T-helper 1 cell treated with Interleukin-12 subunit alpha and Interleukin-12 subunit beta and Interleukin-4 antibody, amounts not matched to agents 30 ng/mL and 1 ng/mL, for 36 hours (primary cell): ENCODE results near the gene DNAAF5. TPM values are rescaled to one million over a fixed set of nuclear protein-coding genes. Genes with fewer than 3 reads are reported as not detected.
"Not testable (repeated sequence)": the region's sequence is repeated elsewhere in the genome, so short reads cannot be mapped to it uniquely, and the experiment has no call there.

Source experiments
- intact Hi-C: fragments of 100-400 bp; cut with micrococcal nuclease; formaldehyde crosslinking; loops from one replicate; pipeline ENCODE4 v1.15.1; 2024
- total RNA-seq: library from RNA; stranded (reverse); gene quantifications from 2 replicates; pipeline ENCODE4 v1.2.3, GENCODE V29; 2022

The DNAAF5 gene
- total RNA-seq, 1 donor from 2014 or later = 22.5 TPM

DNA sequence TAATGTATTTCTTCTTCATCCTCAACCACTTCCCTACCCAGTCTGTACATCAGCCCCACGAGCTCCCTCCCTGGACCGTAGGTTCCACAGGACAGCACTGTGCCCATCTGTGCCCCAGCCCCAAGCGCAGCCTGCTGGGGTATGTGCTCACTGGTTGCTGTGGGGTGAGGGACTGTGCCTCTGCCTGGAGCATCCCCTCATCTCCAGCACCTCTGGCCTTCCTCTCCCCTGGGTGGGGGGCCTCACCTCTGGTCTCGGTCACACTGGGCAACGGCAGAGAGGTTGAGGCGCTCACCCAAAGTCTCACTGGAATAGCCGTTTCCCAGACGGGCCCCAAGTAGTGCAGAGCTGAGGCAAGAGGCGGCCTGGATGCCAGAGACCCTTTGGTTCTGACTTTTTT, 2.1 kb downstream of the DNAAF5 start:
- intact Hi-C loops = loop anchor here (5.0 kb wide), 5 partner anchors 104 to 1829 kb away; partner anchors contain the start of genes BRAT1, IQCE and SUN1

DNA sequence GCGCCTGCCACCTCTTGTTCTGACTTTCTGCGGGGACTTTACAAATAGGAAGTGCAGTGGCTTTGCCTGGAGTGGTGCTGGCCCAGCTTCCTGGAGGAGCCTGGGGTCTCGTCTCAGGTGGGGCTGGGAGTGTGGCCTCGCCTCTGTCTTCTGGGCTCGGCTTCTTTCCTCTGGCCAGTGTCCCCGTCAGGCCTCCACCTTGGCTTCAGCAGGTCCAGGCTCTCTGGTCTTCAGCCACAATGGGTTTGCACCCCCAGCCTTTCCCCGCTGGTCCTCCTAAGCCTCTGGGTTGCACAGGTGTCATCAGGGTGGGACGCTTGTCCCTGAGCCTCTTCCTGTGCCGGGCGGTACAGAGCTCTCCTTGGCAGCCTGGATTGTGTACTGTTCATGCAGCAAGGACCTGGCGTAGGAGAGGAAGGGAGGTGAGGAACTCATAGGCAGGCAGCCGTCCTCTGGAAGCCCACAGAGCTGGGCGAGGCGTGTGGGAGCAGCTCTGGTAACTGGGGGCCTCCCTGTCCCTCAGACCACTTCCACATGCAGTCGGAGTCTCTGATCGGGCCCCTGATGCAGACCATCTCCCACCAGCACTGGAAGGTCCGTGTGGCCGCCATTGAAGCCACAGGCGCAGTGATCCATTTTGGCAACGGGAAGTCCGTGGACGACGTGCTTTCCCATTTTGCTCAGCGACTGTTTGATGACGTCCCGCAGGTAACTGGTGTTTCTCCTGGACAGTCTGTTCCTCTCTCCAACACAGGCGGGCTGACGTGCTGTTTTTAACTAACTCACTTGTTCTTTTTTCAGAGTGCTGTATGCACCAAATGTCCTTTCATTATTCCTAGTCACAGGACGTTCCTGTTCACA, 2.9 kb downstream of the DNAAF5 start:
- intact Hi-C loops = loop anchor here (5.0 kb wide), 5 partner anchors 103 to 1828 kb away; partner anchors contain the start of genes BRAT1, IQCE and SUN1

DNA sequence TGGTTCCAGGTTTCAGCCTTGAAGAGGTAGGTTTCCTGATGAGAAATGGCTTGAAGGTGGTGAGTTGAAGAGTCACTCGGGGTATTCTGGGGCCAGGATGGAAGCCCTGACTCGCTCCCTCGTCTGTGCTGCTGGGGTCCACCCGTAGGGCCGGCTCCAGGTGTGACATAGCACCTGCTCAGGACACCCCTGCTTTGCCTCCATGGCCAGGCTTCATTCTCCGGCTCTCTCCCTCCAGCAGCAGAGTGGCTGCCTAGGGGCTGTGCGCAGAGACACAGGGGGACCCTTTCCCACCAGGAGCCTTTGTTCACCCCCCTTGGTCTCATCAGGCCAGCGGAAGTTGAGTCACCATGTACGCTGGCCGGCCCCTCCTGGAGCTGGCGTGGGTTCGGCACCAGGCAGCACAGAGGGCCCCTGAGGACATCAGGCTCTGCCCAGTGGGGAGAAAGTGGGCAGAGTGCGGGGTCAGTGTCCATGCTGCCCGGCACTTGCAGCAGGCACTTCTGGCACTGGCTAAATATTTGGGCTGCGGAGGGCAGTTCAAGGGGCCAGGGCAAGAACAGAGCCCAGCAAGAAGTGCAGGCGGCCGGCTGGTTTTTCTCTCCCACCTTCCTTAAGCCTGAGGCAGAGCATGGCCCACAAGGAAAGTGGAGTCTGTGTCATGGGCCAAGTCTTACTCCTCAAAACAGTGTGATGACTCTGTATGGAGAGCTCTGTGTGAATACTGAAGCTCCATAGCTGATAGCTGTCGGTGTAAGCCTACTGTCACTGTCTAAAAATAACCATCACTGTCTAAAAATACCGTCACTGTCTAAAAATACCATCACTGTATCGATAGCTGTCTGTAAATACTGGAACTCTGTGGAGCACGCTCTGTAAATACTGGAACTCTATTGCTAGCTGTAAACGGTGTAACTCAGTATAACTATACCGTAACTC, 4.3 kb downstream of the DNAAF5 start:
- intact Hi-C loops = no loop called here

DNA sequence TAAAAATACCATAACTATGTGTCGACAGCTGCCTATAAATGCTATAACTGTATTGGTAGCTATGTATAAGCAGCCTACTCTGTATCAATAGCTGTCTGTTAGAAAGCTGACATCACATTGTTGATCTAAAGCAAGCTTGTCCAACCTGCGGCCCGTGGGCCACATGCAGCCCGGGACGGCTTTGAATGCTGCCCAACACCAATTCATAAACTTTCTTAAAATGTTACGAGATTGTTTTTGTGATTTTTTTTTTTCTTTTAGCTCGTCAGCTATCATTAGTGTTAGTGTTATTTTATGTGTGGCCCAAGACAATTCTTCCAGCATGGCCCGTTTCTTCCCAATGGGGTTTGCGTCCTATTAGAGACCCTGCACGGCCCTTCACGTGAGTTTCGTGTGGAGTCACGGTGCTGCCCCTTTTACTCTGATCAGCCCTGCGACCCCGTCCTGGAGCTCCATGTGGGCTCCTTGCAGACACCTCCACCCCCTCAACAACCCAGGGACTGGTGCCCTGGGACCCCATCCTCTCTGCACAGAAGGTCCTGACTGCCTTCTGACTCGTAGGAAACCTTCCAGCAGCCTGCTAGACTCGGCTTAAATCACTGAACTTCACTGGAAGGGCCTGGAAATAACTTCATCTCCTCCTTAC, 5.1 kb downstream of the DNAAF5 start:
- intact Hi-C loops = no loop called here

DNA sequence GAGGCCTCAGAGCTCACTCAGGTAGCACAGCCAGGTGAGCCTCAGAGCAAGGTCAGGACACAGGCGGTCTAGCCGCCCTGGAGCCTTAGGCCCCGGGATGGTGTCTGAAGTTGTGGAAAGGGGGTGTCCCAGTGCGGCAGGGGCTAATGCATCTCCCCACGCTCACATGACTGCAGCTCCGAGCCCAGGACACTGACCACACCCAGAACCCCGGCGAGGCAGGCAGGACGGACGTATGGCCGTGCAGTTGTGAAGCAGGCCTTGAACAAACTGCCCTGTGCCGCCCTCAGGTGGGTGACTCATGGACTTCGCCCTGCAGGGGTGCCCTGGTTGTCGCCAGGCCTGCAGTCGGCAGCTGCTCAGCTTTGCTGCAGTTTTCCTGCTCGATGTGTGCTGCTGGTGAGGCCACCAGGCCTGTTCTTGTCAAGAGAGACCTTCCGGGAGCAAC, 5.6 kb downstream of the DNAAF5 start:
- intact Hi-C loops = no loop called here

DNA sequence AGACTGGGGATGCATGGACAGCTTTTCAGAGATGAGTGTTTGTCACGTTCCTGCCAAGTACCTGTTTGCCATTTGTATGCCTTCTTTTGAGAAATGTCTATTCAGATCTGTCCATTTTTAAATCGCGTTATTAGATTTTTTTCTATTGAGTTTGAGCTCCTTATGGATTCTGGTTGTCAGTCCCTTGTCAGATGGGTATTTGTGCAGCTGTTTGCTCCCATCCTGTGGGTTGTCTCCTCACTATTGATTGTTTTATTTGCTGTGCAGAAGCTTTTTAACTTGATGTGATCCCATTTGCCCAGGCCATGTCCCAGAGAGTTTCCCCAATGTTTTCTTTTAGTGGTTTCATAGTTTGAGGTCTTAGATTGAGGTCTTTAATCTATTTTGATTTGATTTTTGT, 6.1 kb downstream of the DNAAF5 start:
- intact Hi-C loops = no loop called here

DNA sequence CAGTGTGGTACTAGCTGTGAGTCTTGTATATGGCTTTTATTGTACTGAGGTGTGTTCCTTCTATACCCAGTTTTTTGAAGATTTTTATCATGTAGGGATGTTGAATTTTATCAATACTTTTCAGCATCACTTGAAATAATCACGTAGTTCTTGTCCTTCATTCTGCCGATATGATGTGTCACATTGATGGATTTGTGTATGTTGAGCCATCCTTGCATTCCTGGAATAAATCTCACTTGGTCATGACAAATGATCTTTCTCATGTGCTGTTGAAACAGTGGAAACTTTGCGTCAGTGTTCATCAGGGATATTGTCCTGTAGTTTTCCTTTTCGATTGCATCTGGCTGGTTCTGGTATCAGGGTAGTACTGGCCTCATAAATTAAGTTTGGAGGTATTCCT, 7.7 kb downstream of the DNAAF5 start:
- intact Hi-C loops = no loop called here

DNA sequence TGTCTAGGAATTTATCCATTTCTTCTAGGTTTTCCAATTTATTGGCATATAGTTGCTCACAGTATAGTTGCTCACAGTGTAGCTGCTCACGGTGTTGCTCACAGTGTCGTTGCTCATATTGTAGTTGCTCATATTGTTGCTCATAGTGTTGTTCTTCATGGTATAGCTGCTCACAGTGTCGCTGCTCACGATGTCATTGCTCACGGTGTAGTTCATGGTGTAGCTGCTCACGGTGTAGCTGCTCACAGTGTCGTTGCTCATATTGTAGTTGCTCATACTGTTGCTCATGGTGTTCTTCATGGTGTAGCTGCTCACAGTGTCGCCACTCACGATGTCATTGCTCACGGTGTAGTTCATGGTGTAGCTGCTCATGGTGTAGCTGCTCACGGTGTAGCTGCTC, 8.3 kb downstream of the DNAAF5 start:
- intact Hi-C loops = no loop called here

DNA sequence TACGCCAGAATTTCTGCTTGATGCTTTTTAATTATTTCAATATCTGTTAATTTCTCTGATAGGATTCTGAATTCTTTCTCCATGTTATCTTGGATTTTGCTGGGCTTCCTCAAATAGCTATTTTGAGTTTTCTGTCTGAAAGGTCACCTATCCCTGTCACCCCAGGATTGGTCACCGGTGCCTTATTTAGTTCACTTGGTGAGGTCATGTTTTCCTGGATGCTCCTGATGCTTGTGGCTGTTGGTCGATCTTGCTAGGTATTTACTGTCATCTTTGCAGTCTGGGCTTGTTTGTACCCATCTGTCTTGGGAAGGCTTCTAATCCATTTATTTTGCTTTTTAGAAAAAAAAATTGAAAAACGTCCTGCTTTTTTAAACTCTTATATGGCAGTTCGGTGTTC, 11.7 kb downstream of the DNAAF5 start:
- intact Hi-C loops = no loop called here

DNA sequence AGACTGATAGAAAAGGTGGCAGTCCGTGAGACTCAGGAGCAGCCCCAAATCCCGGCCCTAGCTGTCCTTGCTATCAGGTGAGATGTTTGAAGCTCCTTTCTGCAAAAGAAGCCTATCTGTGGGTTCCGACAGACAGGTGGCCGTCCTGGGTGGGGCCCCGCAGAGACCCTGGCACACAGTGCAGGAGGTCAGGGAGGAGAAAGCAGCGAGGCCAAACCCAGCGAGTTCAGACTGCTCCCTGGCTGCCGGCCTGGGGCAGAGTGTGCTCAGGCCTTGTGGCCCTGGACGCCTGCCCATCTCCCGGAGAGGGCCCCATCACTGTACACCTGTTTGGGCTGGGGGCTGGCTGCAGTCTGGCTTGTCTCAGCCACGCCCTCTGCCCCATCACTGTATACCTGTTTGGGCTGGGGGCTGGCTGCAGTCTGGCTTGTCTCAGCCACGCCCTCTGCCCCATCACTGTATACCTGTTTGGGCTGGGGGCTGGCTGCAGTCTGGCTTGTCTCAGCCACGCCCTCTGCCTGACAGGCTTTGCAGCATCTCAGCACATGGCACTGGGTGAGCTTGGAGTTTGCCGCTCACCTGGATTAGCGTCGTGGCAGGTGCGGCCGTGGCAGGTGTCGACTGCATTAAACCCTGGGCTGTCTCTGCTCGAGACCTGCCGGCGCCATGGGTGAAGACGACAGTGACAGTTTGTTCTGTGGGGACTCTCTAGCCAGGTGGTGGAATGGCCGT, 12.4 kb downstream of the DNAAF5 start:
- intact Hi-C loops = no loop called here

DNA sequence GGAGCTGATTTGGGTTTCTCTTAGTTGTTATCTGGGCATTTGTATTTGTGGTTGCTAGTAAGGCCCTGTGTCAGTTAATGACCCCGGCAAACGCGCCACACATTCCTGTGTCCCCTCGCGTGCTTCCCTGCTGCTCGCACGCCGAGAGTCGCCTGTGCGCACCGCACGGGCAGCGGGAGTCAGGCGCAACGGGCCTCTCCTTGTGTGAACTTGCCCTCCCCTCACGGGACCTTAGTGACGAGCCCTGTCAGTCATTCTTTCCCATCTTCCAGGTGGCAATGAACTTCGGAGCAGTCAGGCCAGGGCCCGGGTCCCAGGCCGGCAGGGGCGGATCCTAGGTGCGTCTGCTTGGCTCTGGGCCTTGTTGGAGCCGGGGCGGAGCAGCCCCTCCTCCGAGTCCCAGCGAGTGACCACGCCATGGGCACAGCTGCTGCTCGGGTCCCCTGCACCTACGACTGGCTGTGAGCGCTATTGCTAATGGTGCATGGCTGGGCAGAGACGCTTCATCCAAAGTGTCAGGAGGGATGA, 13.0 kb downstream of the DNAAF5 start:
- intact Hi-C loops = no loop called here

DNA sequence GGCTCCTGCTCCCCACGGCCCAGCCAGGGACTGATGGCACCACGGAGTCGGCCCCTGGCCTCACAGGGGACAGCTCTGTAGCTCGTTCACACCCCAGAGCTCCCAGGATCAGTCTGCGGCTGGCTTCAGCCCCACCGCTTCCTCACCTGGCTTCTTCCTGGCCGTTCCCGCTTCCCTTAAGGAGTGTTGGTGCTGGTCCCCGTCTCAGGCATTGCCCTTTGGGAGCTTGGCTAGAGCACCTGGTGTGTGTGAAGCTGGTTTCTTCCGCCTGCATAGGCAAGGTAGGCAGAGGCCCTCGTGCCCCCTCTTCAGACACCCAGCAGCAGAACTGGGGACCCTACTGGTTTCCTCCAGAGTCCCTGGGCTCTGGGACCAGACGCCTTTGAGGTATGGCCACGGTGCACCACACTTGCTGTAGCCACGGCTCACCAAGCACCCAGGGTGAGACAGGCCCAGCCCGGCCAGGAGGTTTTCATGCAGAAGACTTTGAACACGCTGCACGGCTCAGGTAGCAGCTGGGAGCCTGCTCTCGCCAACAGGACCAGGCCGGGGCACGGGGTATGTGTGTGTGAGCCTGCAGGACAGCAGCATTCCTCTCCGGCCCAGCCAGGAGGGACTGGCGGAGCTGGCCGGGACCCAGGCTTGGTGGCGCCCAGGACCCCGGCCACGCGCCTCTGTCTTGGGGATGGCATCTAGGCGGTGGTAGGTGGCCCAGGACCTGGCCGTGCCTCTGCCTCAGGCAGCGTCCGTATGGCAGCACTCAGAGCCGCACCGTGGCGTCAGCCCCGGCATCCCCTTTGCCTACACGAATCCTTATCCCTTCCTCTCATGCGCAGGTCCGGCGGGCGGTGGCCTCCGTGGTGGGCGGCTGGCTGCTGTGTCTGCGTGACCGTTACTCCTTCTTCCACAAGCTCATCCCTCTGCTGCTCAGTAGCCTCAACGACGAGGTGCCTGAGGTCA, 13.8 kb downstream of the DNAAF5 start:
- intact Hi-C loops = no loop called here

DNA sequence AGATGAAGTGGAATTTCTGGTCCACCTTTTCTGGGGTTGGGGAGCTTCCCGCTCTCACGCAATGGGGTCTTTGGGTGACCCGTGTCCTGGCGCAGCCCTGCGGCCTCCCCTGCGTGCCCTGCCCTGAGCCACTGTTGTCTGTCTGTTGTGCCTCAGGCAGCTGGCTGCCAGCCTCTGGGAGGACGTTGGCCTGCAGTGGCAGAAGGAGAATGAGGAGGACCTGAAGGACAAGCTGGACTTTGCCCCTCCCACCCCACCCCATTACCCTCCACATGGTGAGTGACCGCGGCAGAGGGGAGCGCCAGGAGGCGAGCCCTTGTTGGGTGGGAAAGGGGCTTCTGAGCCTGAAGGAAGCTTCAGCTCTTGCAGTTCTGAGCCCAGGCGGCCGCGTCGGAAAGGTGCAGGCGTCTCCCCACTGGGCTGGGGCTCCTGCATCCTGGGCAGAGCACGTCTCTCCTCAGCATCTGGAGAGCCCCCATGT, 14.7 kb downstream of the DNAAF5 start:
- intact Hi-C loops = no loop called here

DNA sequence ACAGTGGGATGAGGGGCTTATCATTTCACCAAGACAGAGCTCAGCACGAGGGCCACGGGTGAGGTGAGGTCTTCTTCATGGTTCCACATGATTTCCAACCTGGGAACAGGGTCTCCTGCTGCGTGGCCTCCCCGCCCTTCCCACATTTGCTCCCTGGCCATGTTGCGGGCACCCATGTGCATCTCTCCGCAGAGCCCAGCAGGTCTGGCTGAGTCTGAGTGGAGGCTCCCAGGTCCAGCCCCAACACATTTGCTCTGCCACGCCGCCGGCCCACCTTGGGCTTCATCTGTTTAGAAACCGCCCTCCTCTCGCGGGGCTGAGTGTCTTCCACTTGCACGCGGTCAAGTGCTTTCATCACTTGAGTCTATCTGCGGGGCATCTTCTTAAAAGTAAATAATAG, 15.4 kb downstream of the DNAAF5 start:
- intact Hi-C loops = no loop called here

DNA sequence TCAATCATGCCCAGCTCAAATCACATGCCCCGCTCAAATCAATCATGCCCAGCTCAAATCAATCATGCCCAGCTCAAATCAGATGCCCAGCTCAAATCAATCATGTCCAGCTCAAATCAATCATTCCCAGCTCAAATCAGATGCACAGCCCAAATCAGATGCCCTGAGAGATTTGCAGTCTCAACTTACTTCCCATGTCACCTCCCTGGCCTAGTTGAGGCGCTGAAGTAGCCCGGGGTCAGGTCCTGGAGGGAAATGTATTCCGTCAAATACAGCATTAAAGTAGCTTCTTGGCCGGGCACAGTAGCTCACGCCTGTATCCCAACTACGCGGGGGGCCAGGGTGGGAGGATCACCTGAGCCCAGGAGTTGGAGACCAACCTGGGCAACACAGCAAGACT, 16.3 kb downstream of the DNAAF5 start:
- intact Hi-C loops = no loop called here

DNA sequence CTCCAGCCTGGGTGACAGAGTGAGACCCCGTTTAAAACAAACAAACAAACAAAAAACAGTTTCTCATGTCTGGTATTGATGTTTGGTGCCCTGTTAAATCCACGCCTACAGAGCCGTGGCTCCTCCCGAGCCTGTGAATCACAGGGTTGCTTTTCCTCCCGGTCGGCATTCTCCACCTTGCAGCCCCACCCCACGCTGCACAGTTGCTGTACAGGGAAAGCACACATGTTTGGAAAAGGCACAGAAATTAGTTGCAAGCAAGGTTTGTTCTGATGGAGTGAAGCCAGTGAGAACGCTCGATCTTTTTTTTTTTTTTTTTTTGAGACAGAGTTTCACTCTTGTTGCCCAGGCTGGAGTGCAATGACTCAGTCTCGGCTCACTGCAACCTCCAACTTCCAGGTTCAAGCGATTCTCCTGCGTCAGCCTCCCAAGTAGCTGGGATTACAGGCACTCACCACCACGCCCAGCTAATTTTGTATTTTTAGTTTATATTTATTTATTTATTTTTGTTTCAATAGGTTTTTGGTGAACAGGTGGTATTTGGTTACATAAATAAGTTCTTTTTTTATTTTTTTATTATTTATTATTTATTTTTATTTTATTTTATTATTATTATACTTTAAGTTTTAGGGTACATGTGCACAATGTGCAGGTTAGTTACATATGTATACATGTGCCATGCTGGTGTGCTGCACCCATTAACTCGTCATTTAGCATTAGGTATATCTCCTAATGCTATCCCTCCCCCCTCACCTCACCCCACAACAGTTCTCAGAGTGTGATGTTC, 17.0 kb downstream of the DNAAF5 start:
- intact Hi-C loops = not testable (repeated sequence)

DNA sequence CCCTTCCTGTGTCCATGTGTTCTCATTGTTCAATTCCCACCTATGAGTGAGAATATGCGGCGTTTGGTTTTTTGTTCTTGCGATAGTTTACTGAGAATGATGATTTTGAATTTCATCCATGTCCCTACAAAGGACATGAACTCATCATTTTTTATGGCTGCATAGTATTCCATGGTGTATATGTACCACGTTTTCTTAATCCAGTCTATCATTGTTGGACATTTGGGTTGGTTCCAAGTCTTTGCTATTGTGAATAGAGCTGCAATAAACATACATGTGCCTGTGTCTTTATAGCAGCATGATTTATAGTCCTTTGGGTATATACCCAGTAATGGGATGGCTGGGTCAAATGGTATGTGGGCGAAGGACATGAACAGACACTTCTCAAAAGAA, 17.6 kb downstream of the DNAAF5 start:
- intact Hi-C loops = not testable (repeated sequence)

DNA sequence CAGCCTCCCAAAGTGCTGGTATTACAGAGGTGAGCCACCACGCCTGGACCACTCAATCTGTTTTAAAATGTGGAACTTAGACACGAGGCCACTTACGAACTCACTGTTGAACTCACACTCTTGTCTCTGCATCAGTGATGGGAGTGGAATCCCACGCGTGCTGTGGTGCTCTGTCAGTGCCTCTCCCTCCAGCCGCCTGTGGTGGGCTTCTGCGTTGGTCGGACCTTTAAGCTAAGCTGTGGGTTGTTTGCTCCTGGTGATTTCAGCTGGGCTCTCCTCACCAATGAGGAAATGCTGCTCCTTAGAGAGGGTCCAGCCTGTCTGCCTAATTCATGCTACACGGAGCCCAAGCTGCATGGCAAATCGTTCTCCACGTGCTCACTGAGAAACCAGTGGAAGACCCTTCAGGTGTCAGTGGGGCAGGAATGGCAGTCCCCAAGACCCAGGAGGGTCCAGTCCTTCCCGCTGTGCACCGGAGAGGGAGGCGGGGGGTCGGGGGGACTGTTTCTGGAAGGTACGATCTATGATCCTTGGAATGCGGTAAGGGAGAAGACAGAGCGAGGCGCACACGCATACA, 18.4 kb downstream of the DNAAF5 start:
- intact Hi-C loops = no loop called here
